Activated T-cell treated with anti-CD3 and anti-CD28 coated beads for 24 hours (primary cell): ENCODE measurements around the gene MSI2.

ENCODE experiments used
- DNase-seq: peaks from one replicate; pipeline ENCODE4 v3.0.0-alpha.2; 2020; ENCODE audit warnings: low read depth

Gene MSI2

GRCh38 chr17:57638284-57638683 lies 382.0 kb downstream of the MSI2 start:
- DNase-seq = no peak

GRCh38 chr17:57639381-57639780 lies 383.1 kb downstream of the MSI2 start:
- DNase-seq = no peak

- no peak for DNase-seq
Observed at GRCh38 chr17:57640079-57640478, 383.8 kb downstream of the MSI2 start.

GRCh38 chr17:57641761-57642160 lies 385.4 kb downstream of the MSI2 start:
- no peak for DNase-seq

GRCh38 chr17:57643062-57643461 lies 386.7 kb downstream of the MSI2 start:
- no peak for DNase-seq

- DNase-seq = no peak
Observed at GRCh38 chr17:57644326-57644725, 388.0 kb downstream of the MSI2 start.

GRCh38 chr17:57645950-57646665 lies 389.8 kb downstream of the MSI2 start:
- no peak for DNase-seq

GRCh38 chr17:57648720-57649119 lies 392.4 kb downstream of the MSI2 start:
- no peak for DNase-seq

GRCh38 chr17:57649191-57649590 lies 392.9 kb downstream of the MSI2 start:
- DNase-seq = no peak

- no peak for DNase-seq
Observed at GRCh38 chr17:57649731-57650484, 393.6 kb downstream of the MSI2 start.

- DNase-seq = no peak
Observed at GRCh38 chr17:57650548-57650947, 394.2 kb downstream of the MSI2 start.

GRCh38 chr17:57651451-57651850 lies 395.1 kb downstream of the MSI2 start:
- DNase-seq = no peak

- DNase-seq = no peak
Observed at GRCh38 chr17:57651996-57652395, 395.7 kb downstream of the MSI2 start.

GRCh38 chr17:57652811-57653210 lies 396.5 kb downstream of the MSI2 start:
- no peak for DNase-seq

GRCh38 chr17:57653279-57653678 lies 397.0 kb downstream of the MSI2 start:
- no peak for DNase-seq

GRCh38 chr17:57654040-57654775 lies 397.9 kb downstream of the MSI2 start:
- no peak for DNase-seq

- no peak for DNase-seq
Observed at GRCh38 chr17:57655553-57655952, 399.2 kb downstream of the MSI2 start.

- no peak for DNase-seq
Observed at GRCh38 chr17:57657211-57657610, 400.9 kb downstream of the MSI2 start.

GRCh38 chr17:57662041-57662440 lies 405.7 kb downstream of the MSI2 start:
- DNase-seq = no peak

- no peak for DNase-seq
Observed at GRCh38 chr17:57662644-57663308, 406.5 kb downstream of the MSI2 start.

GRCh38 chr17:57663326-57664070 lies 407.2 kb downstream of the MSI2 start:
- no peak for DNase-seq

- DNase-seq = no peak
Observed at GRCh38 chr17:57665128-57665527, 408.8 kb downstream of the MSI2 start.
